WI38 (cell line): ENCODE data around the gene CPN1.
A peak's percentile ranks its signal among the peaks of the same experiment; 100 is the strongest.

Source experiments
- H3K4me3 ChIP-seq: 2 replicates; pipeline ENCODE4 v1.5.1; 2011; ENCODE audit warnings: low read depth, mild to moderate bottlenecking, control low read depth, low read length
- TF ChIP-seq, protein P1 (sequence below): IDR thresholded peaks from 2 replicates; pipeline ENCODE4 v1.5.1; 2012; ENCODE audit warnings: low read depth, mild to moderate bottlenecking, control low read depth, low read length

CPN1 gene

DNA sequence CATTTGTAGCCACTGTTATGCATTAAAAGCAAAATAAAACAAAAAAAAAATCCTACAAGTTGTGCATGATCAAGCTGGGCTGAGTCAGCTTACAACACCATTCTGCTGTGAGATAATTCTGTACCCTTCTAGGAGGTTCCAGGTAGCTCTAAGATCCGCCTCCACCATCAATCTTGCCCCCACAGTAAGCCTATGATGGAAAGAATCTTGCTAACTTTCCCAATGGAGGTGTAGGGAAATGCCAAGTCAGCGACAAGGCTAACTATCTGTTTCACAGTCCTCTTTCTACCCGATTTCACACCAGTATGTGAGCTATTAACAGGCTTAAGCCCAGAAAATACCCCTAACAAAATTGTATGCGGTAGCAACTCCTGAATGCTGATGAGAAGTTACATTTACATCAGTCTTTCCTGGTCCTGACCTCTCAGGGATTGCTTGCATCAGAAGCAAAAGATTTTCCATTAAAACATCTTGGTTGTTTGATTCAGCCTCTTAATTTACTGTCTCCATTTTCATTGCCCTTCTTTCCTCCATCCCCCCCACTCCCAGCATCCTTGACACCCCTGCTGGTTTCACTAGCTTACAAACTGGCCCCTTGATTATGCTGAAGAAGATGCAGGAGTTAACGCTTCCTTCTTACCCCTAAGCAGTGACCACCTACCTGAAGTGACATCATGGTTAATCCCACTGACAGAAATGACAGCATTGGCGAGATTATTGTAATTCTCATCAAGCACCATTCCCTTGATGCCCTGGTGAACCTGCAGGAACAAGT is 27.8 kb downstream of the CPN1 start:
- H3K4me3 ChIP-seq, result no peak overlapping the region
- TF ChIP-seq, protein P1, sequence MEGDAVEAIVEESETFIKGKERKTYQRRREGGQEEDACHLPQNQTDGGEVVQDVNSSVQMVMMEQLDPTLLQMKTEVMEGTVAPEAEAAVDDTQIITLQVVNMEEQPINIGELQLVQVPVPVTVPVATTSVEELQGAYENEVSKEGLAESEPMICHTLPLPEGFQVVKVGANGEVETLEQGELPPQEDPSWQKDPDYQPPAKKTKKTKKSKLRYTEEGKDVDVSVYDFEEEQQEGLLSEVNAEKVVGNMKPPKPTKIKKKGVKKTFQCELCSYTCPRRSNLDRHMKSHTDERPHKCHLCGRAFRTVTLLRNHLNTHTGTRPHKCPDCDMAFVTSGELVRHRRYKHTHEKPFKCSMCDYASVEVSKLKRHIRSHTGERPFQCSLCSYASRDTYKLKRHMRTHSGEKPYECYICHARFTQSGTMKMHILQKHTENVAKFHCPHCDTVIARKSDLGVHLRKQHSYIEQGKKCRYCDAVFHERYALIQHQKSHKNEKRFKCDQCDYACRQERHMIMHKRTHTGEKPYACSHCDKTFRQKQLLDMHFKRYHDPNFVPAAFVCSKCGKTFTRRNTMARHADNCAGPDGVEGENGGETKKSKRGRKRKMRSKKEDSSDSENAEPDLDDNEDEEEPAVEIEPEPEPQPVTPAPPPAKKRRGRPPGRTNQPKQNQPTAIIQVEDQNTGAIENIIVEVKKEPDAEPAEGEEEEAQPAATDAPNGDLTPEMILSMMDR, result no peak

- H3K4me3 ChIP-seq, result no peak overlapping the region
- TF ChIP-seq, protein P1, result peak; percentile 92
Measured at GRCh38 chr10:100046021-100046486, 35.6 kb downstream of the CPN1 start.

- no peak overlapping the region for H3K4me3 ChIP-seq
- TF ChIP-seq, protein P1, result no peak
Measured at GRCh38 chr10:100045592-100045991, 36.1 kb downstream of the CPN1 start.

GRCh38 chr10:100043796-100044195 is 37.9 kb downstream of the CPN1 start:
- H3K4me3 ChIP-seq, result no peak overlapping the region
- TF ChIP-seq, protein P1, result no peak

DNA sequence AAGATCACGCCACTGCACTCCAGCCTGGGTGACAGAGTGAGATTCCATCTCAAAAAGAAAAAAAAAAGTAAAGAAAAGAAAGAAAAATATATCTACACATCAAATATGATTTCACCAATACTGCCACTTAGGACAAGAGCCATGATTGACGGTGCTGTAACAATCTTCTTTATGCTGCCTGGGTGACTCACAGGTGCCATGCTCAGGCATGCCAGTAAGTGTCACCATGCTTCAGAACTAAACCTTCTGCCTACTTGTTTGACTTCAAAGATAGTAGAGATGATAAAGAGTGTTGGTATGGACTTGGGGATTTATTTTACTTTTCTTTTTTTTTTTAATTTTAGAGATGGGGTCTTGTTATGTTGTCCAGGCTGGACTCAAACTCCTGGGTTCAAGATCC is 38.3 kb downstream of the CPN1 start:
- TF ChIP-seq, protein P1, result no peak
- no peak overlapping the region for H3K4me3 ChIP-seq

- H3K4me3 ChIP-seq, result no peak overlapping the region
- TF ChIP-seq, protein P1, result no peak
Measured at GRCh38 chr10:100041306-100042002, 40.2 kb downstream of the CPN1 start.

DNA sequence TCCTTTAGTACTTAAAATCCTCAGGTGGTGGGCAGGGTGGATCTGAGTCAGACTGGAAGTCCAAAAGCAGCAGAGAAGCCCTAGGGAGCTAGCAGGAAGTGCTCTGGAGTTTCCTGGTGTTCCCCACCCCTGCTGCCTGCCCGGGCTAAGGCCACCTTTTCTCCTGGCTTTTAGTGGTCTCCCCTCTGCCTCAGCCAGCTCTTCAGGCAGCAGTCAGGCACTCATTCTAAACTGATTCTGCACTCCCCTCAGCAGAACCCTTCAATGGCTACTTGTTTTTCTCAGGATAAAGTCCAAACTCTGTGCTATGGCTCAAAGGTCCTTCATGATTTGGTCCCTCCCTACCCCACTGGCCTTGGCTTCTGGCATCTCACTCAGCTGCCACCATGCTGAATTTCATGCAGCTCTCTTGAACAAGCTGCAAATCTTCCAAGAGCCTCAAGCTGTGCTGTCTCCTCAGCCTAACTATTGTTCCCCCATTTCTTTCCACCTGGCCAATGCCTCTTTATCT is 43.1 kb downstream of the CPN1 start:
- H3K4me3 ChIP-seq, result no peak overlapping the region
- TF ChIP-seq, protein P1, result no peak
